Epithelial cell of proximal tubule (primary cell): ENCODE data around the gene KLHL7. TPM values are rescaled to one million over a fixed set of nuclear protein-coding genes. Genes with fewer than 3 reads are reported as not detected.
"Not testable (repeated sequence)": the region's sequence is repeated elsewhere in the genome, so short reads cannot be mapped to it uniquely, and the experiment has no call there.

Source experiments
- DNase-seq: peaks from one replicate; pipeline ENCODE4 v3.0.0-alpha.2; 2011; ENCODE audit warnings: low read depth
- H3K4me3 ChIP-seq: 2 replicates; pipeline ENCODE4 v1.5.1; 2011; ENCODE audit warnings: low read depth, mild to moderate bottlenecking, low read length
- total RNA-seq: library from RNA; depleted of rRNA; stranded (reverse); fragments of >200 nt; gene quantifications from 2 replicates; pipeline ENCODE4 v1.2.3, GENCODE V29; 2015
- TF ChIP-seq, protein P1 (sequence below): conservative IDR thresholded peaks from 2 replicates; pipeline ENCODE4 v1.5.1; 2012; ENCODE audit warnings: low read depth, mild to moderate bottlenecking, low read length

The KLHL7 gene
- total RNA-seq, 1 donor from 2014 or later, result 40.8 TPM

DNA sequence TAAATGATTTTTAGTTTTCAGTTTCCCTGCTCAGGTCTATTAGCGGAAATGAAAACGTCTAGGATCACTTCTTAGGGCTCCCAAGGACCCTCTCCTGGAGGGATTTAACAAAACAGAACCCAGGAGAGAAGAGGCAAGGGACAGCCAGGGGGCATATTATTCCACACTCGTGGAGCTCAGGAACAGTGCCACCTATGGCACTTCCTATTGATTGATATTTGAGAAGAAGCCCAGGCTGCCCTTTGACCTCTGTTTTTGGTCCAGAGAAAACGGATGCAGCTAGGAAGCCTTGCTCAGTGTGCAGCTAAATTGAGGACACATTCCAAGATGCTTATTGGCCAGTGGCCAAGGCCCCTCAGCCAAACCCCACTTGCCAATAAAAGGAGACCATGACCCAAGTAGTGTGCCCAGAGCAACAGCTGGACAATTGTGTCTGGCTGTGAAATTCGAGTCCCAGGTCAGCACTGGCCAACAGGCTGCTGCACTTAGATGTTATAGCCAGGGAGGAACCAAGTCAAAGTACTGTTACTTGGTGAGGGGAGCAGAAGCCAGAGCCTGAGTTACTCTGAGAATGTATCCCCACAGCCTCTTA is 117.0 kb downstream of the KLHL7 start:
- H3K4me3 ChIP-seq, result no peak overlapping the region
- no peak for DNase-seq
- TF ChIP-seq, protein P1, sequence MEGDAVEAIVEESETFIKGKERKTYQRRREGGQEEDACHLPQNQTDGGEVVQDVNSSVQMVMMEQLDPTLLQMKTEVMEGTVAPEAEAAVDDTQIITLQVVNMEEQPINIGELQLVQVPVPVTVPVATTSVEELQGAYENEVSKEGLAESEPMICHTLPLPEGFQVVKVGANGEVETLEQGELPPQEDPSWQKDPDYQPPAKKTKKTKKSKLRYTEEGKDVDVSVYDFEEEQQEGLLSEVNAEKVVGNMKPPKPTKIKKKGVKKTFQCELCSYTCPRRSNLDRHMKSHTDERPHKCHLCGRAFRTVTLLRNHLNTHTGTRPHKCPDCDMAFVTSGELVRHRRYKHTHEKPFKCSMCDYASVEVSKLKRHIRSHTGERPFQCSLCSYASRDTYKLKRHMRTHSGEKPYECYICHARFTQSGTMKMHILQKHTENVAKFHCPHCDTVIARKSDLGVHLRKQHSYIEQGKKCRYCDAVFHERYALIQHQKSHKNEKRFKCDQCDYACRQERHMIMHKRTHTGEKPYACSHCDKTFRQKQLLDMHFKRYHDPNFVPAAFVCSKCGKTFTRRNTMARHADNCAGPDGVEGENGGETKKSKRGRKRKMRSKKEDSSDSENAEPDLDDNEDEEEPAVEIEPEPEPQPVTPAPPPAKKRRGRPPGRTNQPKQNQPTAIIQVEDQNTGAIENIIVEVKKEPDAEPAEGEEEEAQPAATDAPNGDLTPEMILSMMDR, result no peak

DNA sequence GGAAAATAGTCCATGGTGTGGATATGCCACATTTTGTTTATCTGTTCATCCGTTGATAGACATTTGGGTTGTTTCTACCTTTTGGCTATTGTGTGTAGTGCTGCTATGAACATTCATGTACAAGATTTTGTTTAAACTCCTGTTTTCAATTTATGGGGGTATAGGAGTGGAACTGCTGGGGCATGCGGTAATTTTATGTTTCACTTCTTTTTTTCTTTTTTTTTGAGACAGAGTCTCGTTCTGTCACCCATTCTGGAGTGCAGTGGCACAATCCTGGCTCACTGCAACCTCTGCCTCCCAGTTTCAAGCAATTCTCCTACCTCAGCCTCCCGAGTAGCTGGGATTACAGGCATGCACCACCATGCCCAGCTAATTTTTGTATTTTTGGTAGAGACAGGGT is 118.8 kb downstream of the KLHL7 start:
- not testable (repeated sequence) for H3K4me3 ChIP-seq, DNase-seq

DNA sequence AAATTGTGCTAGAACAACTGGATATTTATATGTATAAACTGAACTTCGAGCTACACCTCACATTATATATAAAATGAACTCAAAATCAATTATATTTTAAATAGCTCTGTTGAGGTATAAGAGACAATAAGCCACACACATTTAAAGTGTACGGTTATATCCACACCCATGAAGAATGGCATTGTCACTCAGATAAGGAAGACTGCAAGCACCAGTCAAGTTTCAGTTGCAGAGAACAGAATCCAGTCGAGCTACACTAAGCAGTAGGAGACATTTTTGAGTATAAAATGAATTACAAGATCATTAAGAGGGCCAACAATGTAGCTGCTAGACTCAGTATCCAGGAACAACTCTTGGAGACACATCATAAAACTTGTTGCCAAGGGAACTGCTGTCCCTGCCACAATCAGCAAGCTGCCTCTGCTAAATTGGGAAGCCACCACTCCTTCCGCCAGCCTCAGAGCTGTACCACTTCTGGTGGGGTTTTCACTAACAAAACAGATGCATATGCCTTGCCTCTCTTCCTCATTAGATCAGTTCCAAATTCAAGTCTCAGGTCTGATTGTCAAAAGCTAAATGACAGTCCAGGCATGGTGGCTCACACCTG is 121.4 kb downstream of the KLHL7 start:
- no peak for DNase-seq
- no peak overlapping the region for H3K4me3 ChIP-seq
- TF ChIP-seq, protein P1, result no peak

Other genes with a start within 250 kb of the KLHL7 start
- 29.7 and 32.4 TPM in 2 replicates for gene HYCC1, start 91.7 kb upstream of the KLHL7 start, total RNA-seq
- 22.2 and 62.5 TPM in 2 replicates for gene NUP42, start 76.3 kb downstream of the KLHL7 start, total RNA-seq
- gene GPNMB, start 141.0 kb downstream of the KLHL7 start, total RNA-seq, result 10.6 and 10.9 TPM in 2 replicates
- gene MALSU1, start 193.6 kb downstream of the KLHL7 start, total RNA-seq, result 95.7 and 97.4 TPM in 2 replicates